ENCODE results near the gene GRIN2A. TPM values are rescaled to one million over a fixed set of nuclear protein-coding genes. Genes with fewer than 3 reads are reported as not detected.
A peak's percentile ranks its signal among the peaks of the same experiment; 100 is the strongest.

GRIN2A gene
- total RNA-seq, 4 donors from 2014 or later = 0.25 to 26.1 (median 13.5) TPM

DNA sequence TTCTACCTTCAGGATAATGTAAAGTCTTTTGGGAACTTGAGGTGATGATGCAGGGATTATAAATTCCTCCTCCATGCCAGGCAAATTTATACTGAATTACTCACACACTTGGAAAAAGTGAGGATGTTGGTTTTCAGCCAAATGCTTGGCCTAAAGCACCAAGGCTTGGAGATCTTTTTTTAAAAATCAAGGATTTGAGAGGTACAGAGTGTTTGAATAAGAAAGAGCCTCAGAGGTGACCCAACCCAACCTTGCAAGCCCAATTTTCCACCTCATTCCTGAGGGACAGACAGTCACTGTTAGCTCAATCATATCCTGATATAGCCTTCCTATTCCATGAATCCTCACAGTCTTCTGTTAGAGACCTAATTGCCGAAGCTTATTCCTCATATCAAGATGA lies 14.0 kb downstream of the GRIN2A start:
- TF ChIP-seq POLR2AphosphoS5 (IDR thresholded peaks at IDR 0.05) (peak; percentile 89), EP300 (IDR thresholded peaks at IDR 0.05) (no peak)
- H3K4me1 ChIP-seq = peaks cover 0 to 34% (median 0%) of the 10 kb centered on the region in 3 donors
- no peak for ATAC-seq
- H3K27me3 ChIP-seq = no peaks in the 10 kb centered on the region
- peak overlapping the region; percentile 31 to 68 (median 66) for H3K27ac ChIP-seq
- no peaks in the 10 kb centered on the region for H3K36me3 ChIP-seq
- no peak overlapping the region for H3K4me3 ChIP-seq
- no peaks in the 10 kb centered on the region for H3K9me3 ChIP-seq
- WGBS, 2 donors (ENCODE audit: low coverage in 1 of 2) = 67% methylated on average over 1 of the region's 1 CpG

- no peak for ATAC-seq
- no peak for TF ChIP-seq POLR2A (IDR thresholded peaks at IDR 0.05)
- TF ChIP-seq CTCF (IDR thresholded peaks at IDR 0.05) = no peak
- TF ChIP-seq POLR2AphosphoS5 (IDR thresholded peaks at IDR 0.05) = no peak
- no peak for TF ChIP-seq EP300 (IDR thresholded peaks at IDR 0.05)
- WGBS, 2 donors (ENCODE audit: low coverage in 1 of 2) = 91 to 100% methylated on average over 1 of the region's 1 CpG
These were observed 16.6 kb downstream of the GRIN2A start for GRCh38 chr16:10165643-10166042.

DNA sequence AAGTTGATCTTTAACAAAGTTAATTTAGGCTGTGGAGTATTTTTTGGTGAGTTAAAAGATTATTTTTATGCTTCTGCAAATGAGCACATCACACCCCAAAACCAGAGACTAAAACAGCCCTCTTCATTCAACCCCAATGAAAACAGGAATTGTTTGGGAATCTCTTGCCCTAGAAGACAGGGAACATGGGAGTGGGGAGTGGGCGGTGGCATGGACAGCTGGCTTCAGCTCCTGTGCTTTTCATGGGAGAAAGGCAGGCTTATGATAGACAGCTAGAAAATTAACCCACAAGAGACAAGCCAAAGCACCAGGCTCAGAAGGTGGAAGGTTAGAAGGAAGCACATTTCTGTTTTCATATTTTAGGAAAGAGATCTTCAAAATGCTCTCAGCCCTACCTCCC lies 19.2 kb downstream of the GRIN2A start:
- ATAC-seq = no peak
- Histone ChIP-seq H3K4me1 (peaks cover 0 to 9% (median 0%) of the 10 kb centered on the region in 3 donors), H3K36me3 (no peaks in the 10 kb centered on the region), H3K27ac (no peak overlapping the region), H3K4me3 (no peak overlapping the region), H3K27me3 (no peaks in the 10 kb centered on the region), H3K9me3 (no peaks in the 10 kb centered on the region)
- WGBS, 2 donors (ENCODE audit: low coverage in 1 of 2) = 57 to 73% methylated on average over 1 of the region's 1 CpG
- TF ChIP-seq EP300 (IDR thresholded peaks at IDR 0.05) (no peak), POLR2A (IDR thresholded peaks at IDR 0.05) (no peak), CTCF (IDR thresholded peaks at IDR 0.05) (no peak), POLR2AphosphoS5 (IDR thresholded peaks at IDR 0.05) (no peak)

More at GRCh38 chr16:10165643-10166042, 16.6 kb downstream of the GRIN2A start:
- Histone ChIP-seq H3K36me3 (no peaks in the 10 kb centered on the region), H3K27me3 (no peaks in the 10 kb centered on the region), H3K27ac (no peak overlapping the region), H3K4me1 (peaks cover 0 to 16% (median 0%) of the 10 kb centered on the region in 3 donors), H3K4me3 (no peak overlapping the region), H3K9me3 (no peaks in the 10 kb centered on the region)

DNA sequence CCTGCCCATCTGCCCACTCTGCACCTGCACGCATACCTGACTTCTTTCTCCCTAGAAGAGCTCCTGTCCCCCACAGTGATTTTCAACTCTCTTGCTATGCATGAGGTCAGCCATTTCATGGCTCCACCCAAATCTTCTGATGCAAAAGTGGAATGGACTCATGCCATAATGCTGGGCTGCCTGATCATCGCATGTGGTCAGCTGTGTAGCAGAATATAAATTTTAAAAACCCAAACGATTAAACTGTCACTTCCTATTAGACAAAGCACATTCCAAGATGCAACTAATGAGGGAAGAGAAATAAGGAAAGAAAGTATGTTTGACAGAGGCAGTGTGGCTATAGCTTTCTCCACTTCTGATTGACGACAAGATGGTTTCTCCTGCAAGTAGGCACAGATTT lies 26.1 kb downstream of the GRIN2A start:
- Histone ChIP-seq H3K9me3 (no peaks in the 10 kb centered on the region), H3K4me1 (peaks cover 0 to 28% (median 0%) of the 10 kb centered on the region in 3 donors), H3K4me3 (no peak overlapping the region), H3K36me3 (no peaks in the 10 kb centered on the region), H3K27me3 (no peaks in the 10 kb centered on the region), H3K27ac (no peak overlapping the region)
- 75 to 78% methylated on average over 3 to 4 of the region's 4 CpGs for WGBS, 2 donors (ENCODE audit: low coverage in 1 of 2)
- TF ChIP-seq CTCF (IDR thresholded peaks at IDR 0.05) (no peak), EP300 (IDR thresholded peaks at IDR 0.05) (no peak), POLR2A (IDR thresholded peaks at IDR 0.05) (no peak), POLR2AphosphoS5 (IDR thresholded peaks at IDR 0.05) (no peak)
- ATAC-seq = no peak

- Histone ChIP-seq H3K27me3 (no peaks in the 10 kb centered on the region), H3K36me3 (no peaks in the 10 kb centered on the region), H3K4me1 (peaks cover 0 to 39% (median 0%) of the 10 kb centered on the region in 3 donors), H3K27ac (peak overlapping the region in 2 of 4 donors; percentile 7 to 59), H3K9me3 (no peaks in the 10 kb centered on the region), H3K4me3 (no peak overlapping the region)
- no peak for ATAC-seq
- TF ChIP-seq POLR2A (IDR thresholded peaks at IDR 0.05) = no peak
- no peak for TF ChIP-seq CTCF (IDR thresholded peaks at IDR 0.05)
- TF ChIP-seq POLR2AphosphoS5 (IDR thresholded peaks at IDR 0.05) = no peak
- TF ChIP-seq EP300 (IDR thresholded peaks at IDR 0.05) = no peak
- WGBS, 2 donors (ENCODE audit: low coverage in 1 of 2) = 10 to 53% methylated on average over 1 to 2 of the region's 2 CpGs
These were observed 27.8 kb downstream of the GRIN2A start for GRCh38 chr16:10154389-10154788.

Measured in gastroesophageal sphincter (tissue), 4 donors.